Measurements from ENCODE around the gene TLCD3B.

TLCD3B gene

DNA sequence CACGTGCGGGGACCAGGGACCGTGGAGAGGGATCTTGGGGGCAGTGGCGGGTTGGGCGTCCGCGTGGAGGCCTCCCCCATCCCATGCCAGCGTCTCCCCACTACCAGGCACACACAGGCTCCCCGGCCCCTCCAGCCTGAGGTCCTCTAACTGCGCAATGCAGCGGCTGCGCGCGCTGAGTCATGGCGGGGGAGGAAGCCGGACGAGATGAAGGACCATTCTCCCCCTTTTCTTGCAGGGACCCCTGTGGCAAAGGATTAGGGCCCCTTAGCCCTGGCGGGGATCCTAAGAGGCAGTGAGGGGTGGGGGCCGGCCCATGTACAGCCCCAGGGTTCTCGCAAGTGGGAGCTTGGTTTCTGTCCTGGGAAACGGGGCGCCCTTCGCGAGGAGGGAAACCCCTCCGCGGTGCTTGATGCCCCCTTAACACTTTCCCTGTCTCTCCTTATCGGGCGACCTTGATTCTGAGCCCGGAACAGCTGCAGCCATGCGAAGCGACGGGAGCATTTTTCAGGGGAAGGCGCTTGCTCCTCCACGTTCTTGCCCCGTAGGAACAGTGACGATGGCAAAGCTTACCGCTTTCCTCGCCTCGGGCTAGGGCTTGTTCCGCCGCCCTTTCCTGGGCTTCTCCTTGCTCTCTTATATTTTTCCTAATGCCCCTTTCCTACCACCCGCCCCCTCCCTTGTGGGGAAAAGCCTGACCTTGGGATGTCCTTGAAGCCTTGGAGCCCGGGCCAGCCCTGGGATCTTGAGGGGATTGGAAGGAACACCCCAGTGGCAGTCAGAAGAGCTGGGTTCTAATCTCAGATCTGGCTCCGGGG, 35.1 kb upstream of the TLCD3B start:
- Histone ChIP-seq H2AK5ac (ENCODE audit: low read length) (peak overlapping the region; percentile 65), H2BK12ac (ENCODE audit: low read length) (peak overlapping the region; percentile 64), H3K4ac (ENCODE audit: low read depth, low read length) (peak overlapping the region; percentile 100), H3K4me3 (ENCODE audit: low read depth, low read length) (peak overlapping the region; percentile 99), H3K14ac (ENCODE audit: low read length) (peak overlapping the region; percentile 89), H3K79me2 (ENCODE audit: control insufficient read depth, insufficient read depth, low read length, poor library complexity) (peaks cover 26% of the 10 kb centered on the region), H3K9ac (ENCODE audit: low read length) (peak overlapping the region; percentile 97), H2BK120ac (ENCODE audit: insufficient read depth, low read length, poor library complexity) (peak overlapping the region; percentile 60), H3K4me1 (ENCODE audit: control insufficient read depth in 1 of 2, insufficient read depth in 2 of 2, low read length in 2 of 2) (peaks cover 20 to 26% of the 10 kb centered on the region in 2 experiments), H2BK5ac (ENCODE audit: low read depth, low read length, poor library complexity) (peak overlapping the region; percentile 95), H3K27me3 (ENCODE audit: insufficient read depth, low read length) (no peaks in the 10 kb centered on the region), H4K12ac (ENCODE audit: low read depth, low read length) (peak overlapping the region; percentile 50), H3K27ac (ENCODE audit: low read depth, low read length) (peak overlapping the region; percentile 89), H3K79me1 (ENCODE audit: low read length) (peaks cover 19% of the 10 kb centered on the region), H3K23ac (ENCODE audit: low read length) (no peak overlapping the region), H4K8ac (ENCODE audit: low read depth, low read length) (peak overlapping the region; percentile 75), H3K9me3 (ENCODE audit: insufficient read depth, low read depth, low read length) (no peaks in the 10 kb centered on the region), H3K18ac (ENCODE audit: low read length) (peak overlapping the region; percentile 77), H3K36me3 (ENCODE audit: control insufficient read depth in 1 of 2, insufficient read depth in 2 of 2, low read length in 2 of 2) (peaks cover 40 to 41% of the 10 kb centered on the region in 2 experiments), H3K4me2 (ENCODE audit: low read length) (peak overlapping the region; percentile 84), H4K91ac (ENCODE audit: low read depth, low read length) (peak overlapping the region; percentile 75), H2AFZ (ENCODE audit: insufficient read depth, low read length, poor library complexity) (peak overlapping the region; percentile 38)
- DNase-seq, result peak; percentile 40 to 67
- no CpG with 5 or more reads among the region's 44 CpGs for WGBS (ENCODE audit: extremely low coverage, insufficient coverage, insufficient read length)

DNA sequence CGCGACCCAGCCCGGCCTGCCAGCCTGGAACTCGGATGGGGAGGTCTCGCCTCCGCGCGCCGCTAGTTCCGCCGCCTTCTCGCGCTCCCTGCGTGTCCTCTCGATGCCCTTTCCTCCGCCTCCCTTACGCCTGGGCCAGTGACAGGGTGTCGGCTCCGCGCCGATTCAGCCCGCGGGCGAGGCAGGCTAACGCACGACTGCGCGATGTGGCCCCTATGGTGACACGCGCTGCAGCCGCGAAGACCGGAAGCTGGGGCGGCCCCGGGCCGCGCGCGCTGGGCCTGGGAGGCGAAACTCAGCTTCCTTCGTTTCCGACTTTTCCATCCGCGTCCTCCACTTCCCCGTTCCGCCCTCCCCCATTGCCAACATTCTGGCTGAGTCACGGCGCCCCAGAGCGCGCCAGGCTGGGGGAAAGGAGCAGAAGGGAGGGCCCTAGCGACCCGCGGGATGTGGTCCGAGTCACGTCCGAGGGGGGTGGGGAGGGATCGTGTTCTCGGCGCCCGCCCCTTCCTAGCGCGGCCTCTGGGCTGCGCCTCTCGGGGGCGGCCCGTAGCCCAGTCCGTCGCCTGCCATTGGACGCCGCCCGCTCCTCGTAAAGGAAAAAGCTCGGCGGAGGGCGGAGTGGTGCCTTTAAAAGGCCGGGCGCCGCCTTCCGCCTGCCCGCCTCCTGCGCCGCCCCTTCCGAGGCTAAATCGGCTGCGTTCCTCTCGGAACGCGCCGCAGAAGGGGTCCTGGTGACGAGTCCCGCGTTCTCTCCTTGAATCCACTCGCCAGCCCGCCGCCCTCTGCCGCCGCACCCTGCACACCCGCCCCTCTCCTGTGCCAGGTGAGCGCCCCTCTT, 34.3 kb upstream of the TLCD3B start, which contains the start of gene ALDOA:
TSS of gene ALDOA (plus strand) at position 659 of the 841 bp plus-strand sequence. CDS start 1,138 bp downstream, outside the sequence.
- Histone ChIP-seq H2AK5ac (ENCODE audit: low read length) (peak within 1 kb of the TSS; percentile 65), H4K12ac (ENCODE audit: low read depth, low read length) (peak within 1 kb of the TSS; percentile 64), H3K27ac (ENCODE audit: low read depth, low read length) (peak within 1 kb of the TSS; percentile 100), H3K9me3 (ENCODE audit: insufficient read depth, low read depth, low read length) (no peaks in the 10 kb centered on the region), H2BK5ac (ENCODE audit: low read depth, low read length, poor library complexity) (peak within 1 kb of the TSS; percentile 95), H3K4me2 (ENCODE audit: low read length) (peak within 1 kb of the TSS; percentile 96), H3K79me1 (ENCODE audit: low read length) (peaks cover 19% of the 10 kb centered on the region), H4K8ac (ENCODE audit: low read depth, low read length) (peak within 1 kb of the TSS; percentile 83), H3K4me3 (ENCODE audit: low read depth, low read length) (peak within 1 kb of the TSS; percentile 99), H3K23ac (ENCODE audit: low read length) (no peak within 1 kb of the TSS), H2BK12ac (ENCODE audit: low read length) (peak within 1 kb of the TSS; percentile 64), H3K27me3 (ENCODE audit: insufficient read depth, low read length) (no peaks in the 10 kb centered on the region), H3K4me1 (ENCODE audit: control insufficient read depth in 1 of 2, insufficient read depth in 2 of 2, low read length in 2 of 2) (peaks cover 24 to 33% of the 10 kb centered on the region in 2 experiments), H4K91ac (ENCODE audit: low read depth, low read length) (peak within 1 kb of the TSS; percentile 93), H3K36me3 (ENCODE audit: control insufficient read depth in 1 of 2, insufficient read depth in 2 of 2, low read length in 2 of 2) (peaks cover 33 to 35% of the 10 kb centered on the region in 2 experiments), H2AFZ (ENCODE audit: insufficient read depth, low read length, poor library complexity) (peak within 1 kb of the TSS; percentile 78), H3K4ac (ENCODE audit: low read depth, low read length) (peak within 1 kb of the TSS; percentile 100), H3K14ac (ENCODE audit: low read length) (peak within 1 kb of the TSS; percentile 90), H3K79me2 (ENCODE audit: control insufficient read depth, insufficient read depth, low read length, poor library complexity) (peaks cover 26% of the 10 kb centered on the region), H2BK120ac (ENCODE audit: insufficient read depth, low read length, poor library complexity) (peak within 1 kb of the TSS; percentile 81), H3K18ac (ENCODE audit: low read length) (peak within 1 kb of the TSS; percentile 92), H3K9ac (ENCODE audit: low read length) (peak within 1 kb of the TSS; percentile 97)
- WGBS (ENCODE audit: extremely low coverage, insufficient coverage, insufficient read length), result no CpG with 5 or more reads among the region's 99 CpGs
- DNase-seq, result peak; percentile 98 to 99

DNA sequence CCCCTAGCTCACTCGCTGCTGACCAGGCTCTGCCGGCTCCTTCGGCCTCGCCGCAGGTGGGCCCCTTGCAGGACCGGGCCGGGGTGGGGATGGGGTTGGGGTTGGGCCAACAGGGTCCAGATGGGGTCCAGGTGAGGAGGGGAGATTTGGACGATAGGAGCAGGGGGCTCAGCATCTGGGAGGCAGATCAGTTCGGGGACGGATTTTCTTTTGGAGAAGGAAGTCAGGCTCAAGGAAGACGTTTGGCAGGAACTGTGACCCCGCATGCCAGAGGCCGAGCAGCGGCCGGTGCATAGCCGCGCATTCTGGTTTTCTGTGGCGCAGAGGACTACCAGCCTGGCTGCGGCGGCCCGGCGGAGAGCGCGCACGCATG, 33.6 kb upstream of the TLCD3B start:
- Histone ChIP-seq H3K4me1 (ENCODE audit: control insufficient read depth in 1 of 2, insufficient read depth in 2 of 2, low read length in 2 of 2) (peaks cover 24 to 33% of the 10 kb centered on the region in 2 experiments), H3K79me2 (ENCODE audit: control insufficient read depth, insufficient read depth, low read length, poor library complexity) (peaks cover 26% of the 10 kb centered on the region), H2AFZ (ENCODE audit: insufficient read depth, low read length, poor library complexity) (peak overlapping the region; percentile 78), H3K27ac (ENCODE audit: low read depth, low read length) (peak overlapping the region; percentile 100), H3K4me3 (ENCODE audit: low read depth, low read length) (peak overlapping the region; percentile 86), H4K12ac (ENCODE audit: low read depth, low read length) (peak overlapping the region; percentile 64), H3K4ac (ENCODE audit: low read depth, low read length) (peak overlapping the region; percentile 54), H3K23ac (ENCODE audit: low read length) (no peak overlapping the region), H3K18ac (ENCODE audit: low read length) (peak overlapping the region; percentile 92), H3K14ac (ENCODE audit: low read length) (peak overlapping the region; percentile 90), H4K91ac (ENCODE audit: low read depth, low read length) (peak overlapping the region; percentile 93), H2BK12ac (ENCODE audit: low read length) (peak overlapping the region; percentile 8), H2AK5ac (ENCODE audit: low read length) (peak overlapping the region; percentile 60), H3K36me3 (ENCODE audit: control insufficient read depth in 1 of 2, insufficient read depth in 2 of 2, low read length in 2 of 2) (peaks cover 27 to 29% of the 10 kb centered on the region in 2 experiments), H4K8ac (ENCODE audit: low read depth, low read length) (peak overlapping the region; percentile 83), H3K27me3 (ENCODE audit: insufficient read depth, low read length) (no peaks in the 10 kb centered on the region), H2BK5ac (ENCODE audit: low read depth, low read length, poor library complexity) (peak overlapping the region; percentile 85), H3K4me2 (ENCODE audit: low read length) (peak overlapping the region; percentile 96), H3K9me3 (ENCODE audit: insufficient read depth, low read depth, low read length) (no peaks in the 10 kb centered on the region), H2BK120ac (ENCODE audit: insufficient read depth, low read length, poor library complexity) (peak overlapping the region; percentile 81), H3K79me1 (ENCODE audit: low read length) (peaks cover 19% of the 10 kb centered on the region), H3K9ac (ENCODE audit: low read length) (peak overlapping the region; percentile 81)
- DNase-seq, result no peak
- no CpG with 5 or more reads among the region's 25 CpGs for WGBS (ENCODE audit: extremely low coverage, insufficient coverage, insufficient read length)
